B cell (primary cell): ENCODE results near the gene MUC21. TPM values are rescaled to one million over a fixed set of nuclear protein-coding genes. Genes with fewer than 3 reads are reported as not detected.

Experiments
- ATAC-seq: fragments of 200-7000 bp; cut with Tn5 transposase; one replicate; pipeline ENCODE4 v1.10.0; 2021; ENCODE audit warnings: low read depth, mild to moderate bottlenecking, moderate number of reproducible peaks, moderate library complexity
- CTCF ChIA-PET: fragments of 350-600 bp; sonication (Branson Sonifier 250); formaldehyde crosslinking; loops from one replicate; lab custom pipeline; 2021; ENCODE audit warnings: antibody characterized with exemption, inconsistent platforms; lab: Charles Lee
- POLR2A ChIA-PET: fragments of 350-600 bp; sonication (Branson Sonifier 250); formaldehyde crosslinking; loops from one replicate; lab custom pipeline; 2021; ENCODE audit warnings: antibody characterized with exemption; lab: Charles Lee
- DNase-seq: peaks from one replicate; pipeline ENCODE4 v3.0.0; 2013
- H2AFZ ChIP-seq: 2 replicates; pipeline ENCODE4 v1.6.1; 2012; ENCODE audit warnings: mild to moderate bottlenecking, low read depth, low read length; ENCODE audit not compliant: insufficient read depth, poor library complexity, severe bottlenecking
- H3K27ac ChIP-seq, 2 donors: 1 replicate in 1 of 2; 2 replicates in 1 of 2; pipeline ENCODE4 v1.5.1; 2012 to 2013; ENCODE audit warnings: low read length in 2 of 2, mild to moderate bottlenecking in 2 of 2, moderate library complexity in 1 of 2
- H3K27me3 ChIP-seq, 4 experiments: fragments of 200-600 bp in 1 of 4; sonication (generic) in 1 of 4; replicated peaks in 1 of 4; 1 replicate in 2 of 4; 2 replicates in 2 of 4; pipeline versions ENCODE4 v1.6.1 to v1.7.0; 2013 to 2016; ENCODE audit warnings: low read length in 3 of 4, mild to moderate bottlenecking in 2 of 4, mixed read lengths in 1 of 4, moderate library complexity in 1 of 4; ENCODE audit not compliant: insufficient read depth in 4 of 4, control insufficient read depth in 3 of 4; ENCODE audit errors: control extremely low read depth in 1 of 4
- H3K36me3 ChIP-seq, 2 experiments: replicated peaks in 1 of 2; 1 replicate in 1 of 2; 2 replicates in 1 of 2; pipeline versions ENCODE4 v1.6.1 to v1.7.1; 2013; ENCODE audit warnings: low read length in 1 of 2; ENCODE audit not compliant: insufficient read depth in 2 of 2, control insufficient read depth in 1 of 2; ENCODE audit errors: control extremely low read depth in 1 of 2, extremely low read depth in 1 of 2
- H3K4me1 ChIP-seq, 2 donors: fragments of 200-600 bp in 1 of 2; sonication (generic) in 1 of 2; 1 replicate in 1 of 2; 2 replicates in 1 of 2; pipeline versions ENCODE4 v1.5.1 to v1.6.1; 2013 to 2017; ENCODE audit warnings: low read length in 2 of 2; ENCODE audit not compliant: control insufficient read depth in 2 of 2, insufficient read depth in 2 of 2
- H3K4me2 ChIP-seq: replicated peaks from 2 replicates; pipeline ENCODE3; 2012; ENCODE audit warnings: mild to moderate bottlenecking, low read depth, low read length; ENCODE audit not compliant: poor library complexity, severe bottlenecking
- H3K4me3 ChIP-seq, 5 experiments: fragments of 200-600 bp in 1 of 5; sonication (generic) in 1 of 5; 1 replicate in 3 of 5; 2 replicates in 2 of 5; pipeline versions ENCODE4 v1.5.1 to v1.7.0; 2011 to 2016; ENCODE audit warnings: low read length in 4 of 5, mild to moderate bottlenecking in 4 of 5, low read depth in 2 of 5, control low read depth in 1 of 5, moderate library complexity in 1 of 5; ENCODE audit not compliant: insufficient read depth in 1 of 5; ENCODE audit errors: control extremely low read depth in 1 of 5, extremely low read depth in 1 of 5
- H3K79me2 ChIP-seq: fragments of 200-600 bp; sonication (generic); one replicate; pipeline ENCODE4 v1.6.0; 2016; ENCODE audit warnings: low read length; ENCODE audit not compliant: control insufficient read depth, insufficient read depth
- H3K9ac ChIP-seq: fragments of 200-600 bp; sonication (generic); 2 replicates; pipeline ENCODE4 v1.6.1; 2017; ENCODE audit warnings: mild to moderate bottlenecking, low read length, moderate library complexity
- H3K9me3 ChIP-seq, 3 donors: one replicate each; pipeline versions ENCODE4 v1.6.1 to v1.7.1; 2013; ENCODE audit warnings: low read length in 2 of 3; ENCODE audit not compliant: control insufficient read depth in 2 of 3, insufficient read depth in 1 of 3; ENCODE audit errors: control extremely low read depth in 1 of 3
- H4K20me1 ChIP-seq: 2 replicates; pipeline ENCODE4 v1.6.0; 2012; ENCODE audit warnings: mild to moderate bottlenecking, low read length; ENCODE audit not compliant: insufficient read depth, control insufficient read depth, poor library complexity, severe bottlenecking
- H3K27ac Mint-ChIP-seq: one replicate; pipeline ENCODE4 v1.8.0; 2021; ENCODE audit warnings: mixed read lengths
- H3K27me3 Mint-ChIP-seq: one replicate; pipeline ENCODE4 v1.8.0; 2021; ENCODE audit warnings: mixed read lengths
- H3K4me1 Mint-ChIP-seq: one replicate; pipeline ENCODE4 v1.8.0; 2021; ENCODE audit warnings: mixed read lengths
- H3K4me3 Mint-ChIP-seq: one replicate; pipeline ENCODE4 v1.8.0; 2021; ENCODE audit warnings: mixed read lengths
- H3K9me3 Mint-ChIP-seq: one replicate; pipeline ENCODE4 v1.8.0; 2022; ENCODE audit warnings: mixed read lengths; ENCODE audit not compliant: insufficient read depth
- EZH2 ChIP-seq: IDR thresholded peaks from 2 replicates; pipeline ENCODE4 v1.6.1; 2012; ENCODE audit warnings: borderline replicate concordance, low read depth, mild to moderate bottlenecking, moderate library complexity, low read length; ENCODE audit not compliant: insufficient read depth, poor library complexity, severe bottlenecking
- WGBS: methylation state at CpG from one replicate; pipeline ENCODE4 v1.1.5; 2013; ENCODE audit warnings: missing lambda C conversion rate; ENCODE audit not compliant: insufficient coverage; 5-methylcytosine and 5-hydroxymethylcytosine counted together
- intact Hi-C: fragments of 100-400 bp; cut with micrococcal nuclease; formaldehyde crosslinking; loops from one replicate; pipeline ENCODE4 v1.10.0; 2022
- polyA plus RNA-seq: library from polyadenylated mRNA; depleted of rRNA; stranded (reverse); fragments of >200 nt; gene quantifications from 2 replicates; pipeline ENCODE4 v1.2.3, GENCODE V29; 2012
- total RNA-seq, 2 donors: library from RNA; stranded (reverse); fragments of 120-200 nt in 1 of 2; gene quantifications; 1 replicate in 1 of 2; 2 replicates in 1 of 2; pipeline versions ENCODE4 v1.2.3 to v1.2.4, GENCODE V29; 2013 to 2022
- TF ChIP-seq, protein P1 (sequence below): fragments of 200-600 bp; IDR thresholded peaks from one replicate; pipeline ENCODE4 v1.8.0; 2022; ENCODE audit warnings: antibody characterized with exemption, mild to moderate bottlenecking

Gene MUC21
- total and polyA plus RNA-seq, 2 donors (not counting 1 experiment from before 2014, with no cell fraction given), result not detected

DNA sequence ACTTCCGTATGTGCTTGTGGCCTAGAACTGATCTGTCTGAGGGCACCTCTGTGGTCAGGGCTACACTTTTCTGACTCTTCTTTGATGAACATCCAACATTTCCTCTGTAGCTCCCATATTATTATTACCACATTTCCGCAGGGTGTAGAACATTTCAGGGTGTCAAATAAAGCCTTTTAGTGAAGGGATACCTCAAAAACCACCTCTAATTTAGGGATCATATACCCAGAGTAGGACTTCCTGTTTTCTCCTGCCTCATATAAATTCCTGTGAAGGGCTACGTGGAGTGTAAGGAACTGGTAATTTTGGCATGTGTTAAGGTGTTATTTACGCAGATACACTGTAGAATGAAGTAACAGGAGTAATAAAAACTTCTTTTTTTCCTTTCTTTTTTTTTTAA lies 21.3 kb downstream of the MUC21 start:
- Histone ChIP-seq H3K4me3 (no peak overlapping the region), H3K36me3 (no peaks in the 10 kb centered on the region), H3K9me3 (no peaks in the 10 kb centered on the region), H2AFZ (no peak overlapping the region), H3K9ac (no peak overlapping the region), H3K4me1 (no peaks in the 10 kb centered on the region), H3K27me3 (peaks cover 0 to 4% (median 0%) of the 10 kb centered on the region in 4 experiments), H3K4me2 (no peak overlapping the region), H3K79me2 (no peaks in the 10 kb centered on the region), H3K27ac (no peak overlapping the region), H4K20me1 (no peaks in the 10 kb centered on the region)
- Mint-ChIP-seq H3K4me1 (peaks cover 4% of the 10 kb centered on the region), H3K27ac (no peak overlapping the region), H3K9me3 (no peaks in the 10 kb centered on the region), H3K4me3 (no peak overlapping the region), H3K27me3 (peaks cover 30% of the 10 kb centered on the region)
- ATAC-seq (no peak), DNase-seq (no peak)
- POLR2A ChIA-PET, result no interaction called here
- CTCF ChIA-PET, result no interaction called here
- no peak for TF ChIP-seq EZH2
- TF ChIP-seq, protein P1, sequence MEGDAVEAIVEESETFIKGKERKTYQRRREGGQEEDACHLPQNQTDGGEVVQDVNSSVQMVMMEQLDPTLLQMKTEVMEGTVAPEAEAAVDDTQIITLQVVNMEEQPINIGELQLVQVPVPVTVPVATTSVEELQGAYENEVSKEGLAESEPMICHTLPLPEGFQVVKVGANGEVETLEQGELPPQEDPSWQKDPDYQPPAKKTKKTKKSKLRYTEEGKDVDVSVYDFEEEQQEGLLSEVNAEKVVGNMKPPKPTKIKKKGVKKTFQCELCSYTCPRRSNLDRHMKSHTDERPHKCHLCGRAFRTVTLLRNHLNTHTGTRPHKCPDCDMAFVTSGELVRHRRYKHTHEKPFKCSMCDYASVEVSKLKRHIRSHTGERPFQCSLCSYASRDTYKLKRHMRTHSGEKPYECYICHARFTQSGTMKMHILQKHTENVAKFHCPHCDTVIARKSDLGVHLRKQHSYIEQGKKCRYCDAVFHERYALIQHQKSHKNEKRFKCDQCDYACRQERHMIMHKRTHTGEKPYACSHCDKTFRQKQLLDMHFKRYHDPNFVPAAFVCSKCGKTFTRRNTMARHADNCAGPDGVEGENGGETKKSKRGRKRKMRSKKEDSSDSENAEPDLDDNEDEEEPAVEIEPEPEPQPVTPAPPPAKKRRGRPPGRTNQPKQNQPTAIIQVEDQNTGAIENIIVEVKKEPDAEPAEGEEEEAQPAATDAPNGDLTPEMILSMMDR, result no peak
- intact Hi-C loops, result no loop called here
- WGBS, result 67% methylated on average over 1 of the region's 4 CpGs

DNA sequence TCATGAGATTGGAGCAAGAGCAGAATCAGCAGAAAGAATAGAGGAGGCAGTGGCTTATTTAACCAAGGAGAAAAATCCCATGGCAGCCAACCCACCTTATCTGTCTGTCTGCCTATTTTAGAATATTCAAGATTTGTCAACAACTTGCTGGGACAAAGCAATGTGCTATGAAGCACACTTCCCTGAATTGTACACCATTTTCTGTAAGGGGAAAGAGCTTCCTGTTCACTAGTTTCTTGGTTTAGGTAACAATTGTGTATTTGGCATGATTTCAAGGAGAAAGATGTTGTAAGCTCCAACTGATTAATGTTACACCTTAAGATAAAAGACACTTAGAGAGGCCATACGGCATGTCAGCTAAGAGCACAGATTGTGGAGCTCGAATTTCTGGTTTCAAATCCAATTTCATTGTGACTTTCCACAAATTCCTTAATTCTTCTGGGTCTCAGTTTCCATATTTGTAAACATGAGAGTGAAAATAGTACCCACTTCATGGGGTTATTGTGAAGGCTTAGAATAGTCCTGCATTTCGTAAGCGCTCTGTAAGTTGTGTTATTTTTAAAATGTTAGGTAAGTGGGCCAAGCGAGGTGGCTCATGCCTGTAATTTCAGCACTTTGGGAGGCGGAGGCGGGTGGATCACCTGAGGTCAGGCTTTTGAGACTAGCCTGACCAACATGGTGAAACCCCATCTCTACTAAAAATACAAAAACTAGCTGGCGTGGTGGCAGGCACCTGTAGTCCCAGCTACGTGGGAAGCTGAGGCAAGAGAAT lies 21.9 kb downstream of the MUC21 start:
- Mint-ChIP-seq H3K9me3 (no peaks in the 10 kb centered on the region), H3K27ac (no peak overlapping the region), H3K27me3 (peaks cover 31% of the 10 kb centered on the region), H3K4me3 (no peak overlapping the region), H3K4me1 (peaks cover 4% of the 10 kb centered on the region)
- Histone ChIP-seq H3K79me2 (no peaks in the 10 kb centered on the region), H3K27ac (no peak overlapping the region), H3K36me3 (no peaks in the 10 kb centered on the region), H3K9me3 (no peaks in the 10 kb centered on the region), H3K27me3 (peaks cover 0 to 4% (median 0%) of the 10 kb centered on the region in 4 experiments), H3K4me3 (no peak overlapping the region), H3K9ac (no peak overlapping the region), H3K4me1 (no peaks in the 10 kb centered on the region), H2AFZ (no peak overlapping the region), H3K4me2 (no peak overlapping the region), H4K20me1 (no peaks in the 10 kb centered on the region)
- TF ChIP-seq, protein P1, result no peak
- no peak for TF ChIP-seq EZH2
- DNase-seq (no peak), ATAC-seq (no peak)
- WGBS, result 100% methylated on average over 3 of the region's 9 CpGs
- intact Hi-C loops, result no loop called here
- POLR2A ChIA-PET, result no interaction called here
- CTCF ChIA-PET, result no interaction called here
